Measurements from ENCODE around the gene TUBA3D.
"Not testable (repeated sequence)": the region's sequence is repeated elsewhere in the genome, so short reads cannot be mapped to it uniquely, and the experiment has no call there.

DNA sequence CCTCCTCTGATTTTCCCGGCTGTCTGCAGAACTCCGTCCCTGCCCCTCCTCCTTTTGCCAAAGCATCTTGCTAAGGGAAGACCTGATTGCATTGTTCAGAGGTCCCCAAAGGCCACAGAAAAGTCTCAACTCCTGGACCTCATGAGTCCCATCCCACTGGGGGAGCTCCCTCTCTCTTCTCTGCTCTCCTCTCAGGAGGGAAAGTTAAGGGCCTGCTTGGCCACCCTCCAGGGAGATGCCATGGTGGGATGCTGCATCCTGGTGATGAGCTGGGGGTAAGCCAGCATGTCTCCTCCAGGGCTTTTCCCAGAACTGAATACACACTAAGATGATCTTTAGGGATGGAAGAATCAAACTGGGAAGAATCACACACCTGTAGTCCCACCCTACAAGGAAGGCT is 2.7 kb upstream of the TUBA3D start:
- not testable (repeated sequence) for TF ChIP-seq POLR2A (IDR thresholded peaks at IDR 0.05)
- TF ChIP-seq, protein P1, sequence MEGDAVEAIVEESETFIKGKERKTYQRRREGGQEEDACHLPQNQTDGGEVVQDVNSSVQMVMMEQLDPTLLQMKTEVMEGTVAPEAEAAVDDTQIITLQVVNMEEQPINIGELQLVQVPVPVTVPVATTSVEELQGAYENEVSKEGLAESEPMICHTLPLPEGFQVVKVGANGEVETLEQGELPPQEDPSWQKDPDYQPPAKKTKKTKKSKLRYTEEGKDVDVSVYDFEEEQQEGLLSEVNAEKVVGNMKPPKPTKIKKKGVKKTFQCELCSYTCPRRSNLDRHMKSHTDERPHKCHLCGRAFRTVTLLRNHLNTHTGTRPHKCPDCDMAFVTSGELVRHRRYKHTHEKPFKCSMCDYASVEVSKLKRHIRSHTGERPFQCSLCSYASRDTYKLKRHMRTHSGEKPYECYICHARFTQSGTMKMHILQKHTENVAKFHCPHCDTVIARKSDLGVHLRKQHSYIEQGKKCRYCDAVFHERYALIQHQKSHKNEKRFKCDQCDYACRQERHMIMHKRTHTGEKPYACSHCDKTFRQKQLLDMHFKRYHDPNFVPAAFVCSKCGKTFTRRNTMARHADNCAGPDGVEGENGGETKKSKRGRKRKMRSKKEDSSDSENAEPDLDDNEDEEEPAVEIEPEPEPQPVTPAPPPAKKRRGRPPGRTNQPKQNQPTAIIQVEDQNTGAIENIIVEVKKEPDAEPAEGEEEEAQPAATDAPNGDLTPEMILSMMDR (IDR thresholded peaks at IDR 0.05): not testable (repeated sequence)
